DND-41 (cell line): ENCODE measurements around the gene ZBED6.
"Not testable (repeated sequence)": the region's sequence is repeated elsewhere in the genome, so short reads cannot be mapped to it uniquely, and the experiment has no call there.

Experiments used
- ATAC-seq: fragments of 200-7000 bp; cut with Tn5 transposase; 3 replicates; pipeline ENCODE4 v1.9.1; 2021; ENCODE audit warnings: low read depth; ENCODE audit not compliant: insufficient read depth
- DNase-seq: peaks from one replicate; pipeline ENCODE4 v3.0.0-alpha.2; 2020
- H2AFZ ChIP-seq: 2 replicates; pipeline ENCODE4 v1.6.0; 2012; ENCODE audit warnings: low read depth, low read length
- H3K27ac ChIP-seq: 2 replicates; pipeline ENCODE4 v1.5.1; 2012; ENCODE audit warnings: low read length, inconsistent platforms
- H3K27me3 ChIP-seq: fragments of 200-600 bp; sonication (generic); 2 replicates; pipeline ENCODE4 v1.6.0; 2012; ENCODE audit warnings: low read length, mild to moderate bottlenecking, inconsistent platforms; ENCODE audit not compliant: insufficient read depth, poor library complexity
- H3K36me3 ChIP-seq: 2 replicates; pipeline ENCODE4 v1.5.1; 2012; ENCODE audit warnings: low read length, inconsistent platforms; ENCODE audit not compliant: insufficient read depth
- H3K4me1 ChIP-seq: 2 replicates; pipeline ENCODE4 v1.5.1; 2012; ENCODE audit warnings: mild to moderate bottlenecking, low read length; ENCODE audit not compliant: insufficient read depth
- H3K4me2 ChIP-seq: 2 replicates; pipeline ENCODE4 v1.6.0; 2012; ENCODE audit warnings: mild to moderate bottlenecking, moderate library complexity, low read length, inconsistent platforms; ENCODE audit not compliant: insufficient read depth
- H3K4me3 ChIP-seq, 2 experiments: fragments of 200-600 bp in 1 of 2; shearing (Covaris generic) in 1 of 2; 2 replicates each; pipeline ENCODE4 v1.5.1; 2012 to 2016; ENCODE audit warnings: inconsistent platforms in 2 of 2, low read length in 2 of 2, mild to moderate bottlenecking in 2 of 2, low read depth in 1 of 2, moderate library complexity in 1 of 2
- H3K79me2 ChIP-seq: 2 replicates; pipeline ENCODE4 v1.6.0; 2012; ENCODE audit warnings: low read length, inconsistent platforms; ENCODE audit not compliant: insufficient read depth
- H3K9ac ChIP-seq: 2 replicates; pipeline ENCODE4 v1.6.0; 2012; ENCODE audit warnings: low read depth, mild to moderate bottlenecking, inconsistent platforms, low read length, moderate library complexity
- H3K9me3 ChIP-seq: 2 replicates; pipeline ENCODE4 v1.5.1; 2012; ENCODE audit warnings: low read length, moderate library complexity, mild to moderate bottlenecking, inconsistent platforms; ENCODE audit not compliant: insufficient read depth, severe bottlenecking
- H4K20me1 ChIP-seq: 2 replicates; pipeline ENCODE4 v1.6.0; 2012; ENCODE audit warnings: low read length; ENCODE audit not compliant: insufficient read depth
- EZH2 ChIP-seq: IDR thresholded peaks from 3 replicates; pipeline ENCODE4 v1.6.1; 2012; ENCODE audit warnings: borderline replicate concordance, low read depth, mild to moderate bottlenecking, moderate library complexity, low read length, inconsistent platforms; ENCODE audit not compliant: severe bottlenecking
- TF ChIP-seq, protein P1 (sequence below): IDR thresholded peaks from 2 replicates; pipeline ENCODE4 v1.5.1; 2012; ENCODE audit warnings: borderline replicate concordance, low read length, moderate library complexity, mild to moderate bottlenecking; ENCODE audit not compliant: poor library complexity, severe bottlenecking; ENCODE audit errors: extremely low read depth

ZBED6 gene

DNA sequence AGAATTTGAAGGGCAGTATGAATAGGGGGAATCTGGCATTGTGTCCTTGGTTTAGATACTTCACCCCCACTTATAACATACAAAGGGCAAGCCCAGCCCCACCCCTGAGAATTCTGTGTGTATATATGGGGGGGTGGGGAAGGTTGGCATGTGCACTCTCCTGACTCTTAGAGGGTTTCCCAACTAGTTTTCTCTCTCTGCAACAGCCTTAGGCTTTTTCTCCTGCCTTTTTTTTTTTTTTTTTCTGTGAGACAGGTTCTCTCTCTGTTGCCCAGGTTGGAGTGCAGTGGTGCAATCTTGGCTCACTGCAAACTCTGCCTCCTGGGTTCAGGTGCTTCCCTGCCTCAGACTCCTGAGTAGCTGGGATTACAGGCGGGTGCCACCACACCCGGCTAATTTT, 2.9 kb upstream of the ZBED6 start:
- no peak overlapping the region for H3K27ac ChIP-seq

DNA sequence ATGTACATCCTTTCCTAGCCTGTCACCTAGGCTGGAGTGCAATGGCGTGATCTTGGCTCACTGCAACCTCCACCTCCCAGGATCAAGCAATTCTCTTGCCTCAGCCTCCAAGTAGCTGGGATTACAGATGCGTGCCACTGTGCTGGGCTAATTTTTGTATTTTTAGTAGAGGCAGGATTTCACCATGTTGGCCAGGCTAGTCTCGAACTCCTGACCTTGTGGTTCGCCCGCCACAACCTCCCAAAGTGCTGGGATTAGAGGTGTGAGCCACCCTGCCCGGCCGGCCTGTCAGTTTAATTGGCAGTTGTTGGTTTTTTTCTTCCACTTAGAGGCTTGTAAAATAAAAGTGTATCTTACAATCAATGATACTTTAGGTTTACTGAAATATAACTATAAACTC, 1.9 kb upstream of the ZBED6 start:
- H3K4me3 ChIP-seq, H3K27ac ChIP-seq, DNase-seq, H3K4me2 ChIP-seq, ATAC-seq, H3K9ac ChIP-seq, H2AFZ ChIP-seq, H3K9me3 ChIP-seq, H3K27me3 ChIP-seq: not testable (repeated sequence)
- H3K36me3 ChIP-seq = peaks cover 25% of the 10 kb centered on the region
- peaks cover 36% of the 10 kb centered on the region for H3K4me1 ChIP-seq
- peaks cover 25% of the 10 kb centered on the region for H4K20me1 ChIP-seq
- H3K79me2 ChIP-seq = peaks cover 31% of the 10 kb centered on the region

More for the DNA sequence above, 2.9 kb upstream of the ZBED6 start:
- DNase-seq = no peak
- H3K36me3 ChIP-seq = peaks cover 14% of the 10 kb centered on the region
- no peak overlapping the region for H3K4me3 ChIP-seq
- H3K27me3 ChIP-seq = no peaks in the 10 kb centered on the region
- H3K4me2 ChIP-seq = no peak overlapping the region
- peaks cover 26% of the 10 kb centered on the region for H3K4me1 ChIP-seq
- no peaks in the 10 kb centered on the region for H3K9me3 ChIP-seq
- H3K9ac ChIP-seq = no peak overlapping the region
- H3K79me2 ChIP-seq = peaks cover 20% of the 10 kb centered on the region
- TF ChIP-seq EZH2 = no peak
- TF ChIP-seq, protein P1, sequence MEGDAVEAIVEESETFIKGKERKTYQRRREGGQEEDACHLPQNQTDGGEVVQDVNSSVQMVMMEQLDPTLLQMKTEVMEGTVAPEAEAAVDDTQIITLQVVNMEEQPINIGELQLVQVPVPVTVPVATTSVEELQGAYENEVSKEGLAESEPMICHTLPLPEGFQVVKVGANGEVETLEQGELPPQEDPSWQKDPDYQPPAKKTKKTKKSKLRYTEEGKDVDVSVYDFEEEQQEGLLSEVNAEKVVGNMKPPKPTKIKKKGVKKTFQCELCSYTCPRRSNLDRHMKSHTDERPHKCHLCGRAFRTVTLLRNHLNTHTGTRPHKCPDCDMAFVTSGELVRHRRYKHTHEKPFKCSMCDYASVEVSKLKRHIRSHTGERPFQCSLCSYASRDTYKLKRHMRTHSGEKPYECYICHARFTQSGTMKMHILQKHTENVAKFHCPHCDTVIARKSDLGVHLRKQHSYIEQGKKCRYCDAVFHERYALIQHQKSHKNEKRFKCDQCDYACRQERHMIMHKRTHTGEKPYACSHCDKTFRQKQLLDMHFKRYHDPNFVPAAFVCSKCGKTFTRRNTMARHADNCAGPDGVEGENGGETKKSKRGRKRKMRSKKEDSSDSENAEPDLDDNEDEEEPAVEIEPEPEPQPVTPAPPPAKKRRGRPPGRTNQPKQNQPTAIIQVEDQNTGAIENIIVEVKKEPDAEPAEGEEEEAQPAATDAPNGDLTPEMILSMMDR = no peak
- ATAC-seq = no peak
- peaks cover 15% of the 10 kb centered on the region for H4K20me1 ChIP-seq
- H2AFZ ChIP-seq = no peak overlapping the region

DNA sequence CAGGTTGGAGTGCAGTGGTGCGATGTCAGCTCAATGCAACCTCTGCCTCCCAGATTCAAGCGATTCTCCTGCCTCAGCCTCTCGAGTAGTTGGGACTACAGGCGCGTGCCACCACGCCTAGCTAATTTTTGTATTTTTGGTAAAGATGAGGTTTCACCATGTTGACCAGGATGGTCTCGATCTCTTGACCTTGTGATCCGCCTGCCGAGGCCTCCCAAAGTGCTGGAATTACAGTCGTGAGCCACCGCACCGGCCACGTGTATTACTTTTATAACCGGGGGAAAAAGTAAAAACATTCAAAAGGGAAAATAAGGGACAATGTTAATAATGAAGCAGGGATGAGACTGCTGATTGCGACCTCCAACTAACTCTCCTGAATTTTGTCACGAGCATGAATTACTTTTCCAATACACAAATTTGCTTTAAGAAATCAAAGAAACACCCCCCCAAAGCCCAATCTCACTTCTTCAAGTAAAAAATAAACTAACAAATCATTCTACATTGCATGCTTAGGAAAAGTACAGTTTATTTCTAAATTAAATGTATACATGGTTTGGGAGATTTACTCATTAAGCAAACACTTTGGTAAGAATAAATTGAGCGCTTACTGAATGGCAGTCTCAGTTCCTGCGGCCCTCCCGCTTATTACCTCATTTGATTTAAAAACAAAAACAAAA, 521 bp upstream of the ZBED6 start:
- Histone ChIP-seq H3K4me1 (peaks cover 50% of the 10 kb centered on the region), H3K9ac (peak overlapping the region; percentile 79)

DNA sequence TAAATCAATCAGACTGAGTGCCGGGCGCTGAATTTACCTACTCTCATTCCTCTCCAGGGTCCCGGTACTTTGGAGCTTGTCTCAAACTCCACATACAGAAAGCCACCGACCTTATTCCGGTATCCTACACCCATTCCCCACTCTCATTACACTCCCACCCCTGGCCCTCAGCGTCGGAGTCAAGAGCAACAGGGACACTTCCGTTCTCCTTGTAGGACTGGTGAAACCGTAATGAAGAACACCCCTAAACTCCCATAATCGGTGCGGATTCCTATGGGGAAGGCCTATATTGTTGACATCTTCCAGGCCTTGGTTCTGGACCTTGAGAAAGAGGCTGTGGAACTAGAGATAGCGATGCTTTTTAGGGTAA, 798 bp downstream of the ZBED6 start:
- Histone ChIP-seq H2AFZ (peak overlapping the region; percentile 58), H4K20me1 (peaks cover 44% of the 10 kb centered on the region), H3K9ac (peak overlapping the region; percentile 79), H3K27me3 (no peaks in the 10 kb centered on the region), H3K4me3 (peak overlapping the region; percentile 79 to 93), H3K27ac (peak overlapping the region; percentile 93), H3K9me3 (no peaks in the 10 kb centered on the region), H3K79me2 (peaks cover 57% of the 10 kb centered on the region), H3K4me1 (peaks cover 54% of the 10 kb centered on the region), H3K4me2 (peak overlapping the region; percentile 89), H3K36me3 (peaks cover 39% of the 10 kb centered on the region)
- peak; percentile 52 for ATAC-seq
- TF ChIP-seq, protein P1 = no peak
- no peak for TF ChIP-seq EZH2
- peak; percentile 60 for DNase-seq

More for the DNA sequence above, 521 bp upstream of the ZBED6 start:
- H3K36me3 ChIP-seq = peaks cover 37% of the 10 kb centered on the region
- H2AFZ ChIP-seq = peak overlapping the region; percentile 89
- TF ChIP-seq, protein P1 = no peak
- TF ChIP-seq EZH2 = no peak
- peak overlapping the region; percentile 79 to 93 for H3K4me3 ChIP-seq
- H3K79me2 ChIP-seq = peaks cover 44% of the 10 kb centered on the region
- DNase-seq (no peak), ATAC-seq (no peak)
- H3K27ac ChIP-seq = peak overlapping the region; percentile 93
- H3K27me3 ChIP-seq = no peaks in the 10 kb centered on the region
- peaks cover 39% of the 10 kb centered on the region for H4K20me1 ChIP-seq
- peak overlapping the region; percentile 89 for H3K4me2 ChIP-seq
- H3K9me3 ChIP-seq = no peaks in the 10 kb centered on the region
